HG03354 (cell line): ENCODE results near the gene OTUD6A.
"Not testable (repeated sequence)": the region's sequence is repeated elsewhere in the genome, so short reads cannot be mapped to it uniquely, and the experiment has no call there.

Experiments used
- ATAC-seq: cut with Tn5 transposase; IDR thresholded peaks from one replicate; pipeline ENCODE4 v1.9.1; 2021; ENCODE audit warnings: mild to moderate bottlenecking; ENCODE audit not compliant: unreplicated experiment, poor library complexity, severe bottlenecking

OTUD6A gene

DNA sequence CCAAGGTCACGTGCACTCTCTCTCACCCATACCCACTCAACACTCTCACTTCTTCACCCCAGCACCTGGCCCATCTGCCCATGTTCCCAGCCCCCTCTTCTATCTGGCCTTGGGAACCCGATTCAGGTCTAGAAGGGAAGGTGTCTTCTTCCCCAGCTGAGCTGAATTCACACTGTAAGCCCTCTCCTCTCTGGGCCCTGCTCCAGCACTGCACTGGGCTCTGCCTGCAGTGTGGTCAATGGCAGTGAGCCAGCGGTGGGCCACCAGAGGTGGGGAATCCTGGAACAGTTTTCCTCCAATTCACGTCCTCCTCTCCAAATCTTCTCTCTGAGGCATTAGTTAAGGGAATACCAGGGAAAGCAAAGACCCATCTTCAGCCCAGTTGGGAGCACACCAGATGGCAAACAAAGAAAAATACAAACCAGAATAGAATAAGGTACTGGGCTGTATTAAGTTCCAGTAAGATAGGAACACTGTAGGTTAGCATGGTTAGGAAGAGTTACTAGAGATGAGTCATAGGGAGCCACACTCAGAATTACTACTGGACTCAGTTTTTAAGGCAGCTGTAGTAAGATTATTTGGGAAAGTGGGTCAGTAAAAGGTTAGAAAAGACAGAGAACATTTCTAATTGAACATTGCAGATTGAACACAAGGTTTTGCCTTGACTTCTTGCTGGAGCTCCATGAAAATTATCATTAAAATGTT, 17.6 kb upstream of the OTUD6A start:
- no peak for ATAC-seq

- no peak for ATAC-seq
Observed at GRCh38 chrX:70046978-70047377, 15.3 kb upstream of the OTUD6A start.

- ATAC-seq, result no peak
Observed at GRCh38 chrX:70049406-70049805, 12.9 kb upstream of the OTUD6A start.

DNA sequence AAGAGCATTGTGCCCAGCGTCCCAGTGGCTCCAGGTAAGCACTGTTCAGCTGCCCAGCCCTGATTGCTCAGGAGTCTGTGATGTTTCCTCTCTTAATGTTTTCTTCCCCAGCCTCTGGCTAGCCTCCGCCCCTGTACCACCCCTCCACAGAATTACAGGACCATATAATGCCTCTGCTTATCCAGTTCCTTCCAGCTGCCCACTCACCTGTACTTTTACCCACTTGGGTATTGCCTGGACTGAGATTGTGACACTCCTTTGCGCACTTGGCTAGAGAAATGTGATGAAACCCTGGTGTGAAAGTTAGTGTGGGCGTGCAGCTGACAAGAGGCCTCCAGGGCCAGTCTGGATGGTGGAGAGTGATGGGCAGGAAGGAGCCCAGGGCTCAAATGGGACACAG, 12.3 kb upstream of the OTUD6A start, which contains the start of gene AWAT2:
Gene AWAT2, minus strand, starts transcription at position 14 of the 400 bp plus-strand sequence. Its CDS starts 6 bp downstream, at position 8.
- ATAC-seq, result no peak

DNA sequence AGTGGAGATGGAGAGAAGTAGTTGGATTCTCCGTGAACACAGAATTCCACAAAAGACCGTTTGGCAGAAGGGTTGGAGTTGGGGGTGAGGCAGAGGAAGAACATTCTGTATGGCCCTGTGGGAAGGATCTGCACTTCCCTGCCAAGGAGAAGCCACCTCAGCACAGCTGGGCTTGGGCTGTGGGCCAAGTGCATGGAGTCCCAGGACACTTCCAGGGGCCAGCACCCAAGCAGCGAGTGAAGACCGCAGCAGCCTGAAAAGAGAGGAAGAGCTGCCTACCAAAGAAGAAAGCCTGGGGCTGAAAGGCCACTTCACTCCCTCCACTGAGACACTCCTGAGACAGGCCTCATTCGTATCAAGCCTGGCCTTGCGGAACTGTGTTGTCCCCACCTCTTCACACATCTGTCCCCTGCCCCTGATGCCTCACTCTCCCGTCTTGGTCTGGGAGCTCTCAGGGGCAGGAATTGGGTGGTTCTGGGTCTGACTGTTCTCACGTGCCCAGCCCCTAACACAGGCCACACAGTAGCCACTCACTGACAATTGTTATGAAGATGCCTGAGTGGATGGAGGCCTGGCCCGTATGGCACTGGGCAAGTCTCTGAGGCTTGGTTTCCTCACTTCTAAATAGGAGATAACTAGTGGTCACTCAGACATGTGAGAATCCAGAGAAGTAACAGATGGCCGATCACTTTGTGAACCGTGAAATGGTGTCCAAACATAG, 9.2 kb upstream of the OTUD6A start:
- no peak for ATAC-seq

DNA sequence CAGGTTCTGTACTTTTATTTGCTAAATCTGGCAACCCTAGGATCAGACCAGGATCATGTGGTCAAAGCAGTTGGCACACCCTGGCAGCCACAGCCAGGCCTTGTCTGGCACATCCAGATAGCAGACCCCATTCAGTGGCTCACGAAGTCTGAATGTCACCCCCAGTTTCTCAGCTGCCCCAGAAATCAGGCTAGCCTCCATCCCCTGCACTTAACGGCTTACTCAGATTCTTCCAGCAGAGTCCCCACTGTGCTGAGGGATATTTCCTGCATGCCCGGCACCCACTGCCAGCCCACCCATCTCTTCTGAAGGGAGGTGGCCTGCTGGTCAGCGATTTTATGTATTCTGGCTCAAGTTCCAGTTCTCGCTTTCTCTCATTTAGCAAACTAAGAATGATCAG, 7.9 kb upstream of the OTUD6A start:
- ATAC-seq, result no peak

DNA sequence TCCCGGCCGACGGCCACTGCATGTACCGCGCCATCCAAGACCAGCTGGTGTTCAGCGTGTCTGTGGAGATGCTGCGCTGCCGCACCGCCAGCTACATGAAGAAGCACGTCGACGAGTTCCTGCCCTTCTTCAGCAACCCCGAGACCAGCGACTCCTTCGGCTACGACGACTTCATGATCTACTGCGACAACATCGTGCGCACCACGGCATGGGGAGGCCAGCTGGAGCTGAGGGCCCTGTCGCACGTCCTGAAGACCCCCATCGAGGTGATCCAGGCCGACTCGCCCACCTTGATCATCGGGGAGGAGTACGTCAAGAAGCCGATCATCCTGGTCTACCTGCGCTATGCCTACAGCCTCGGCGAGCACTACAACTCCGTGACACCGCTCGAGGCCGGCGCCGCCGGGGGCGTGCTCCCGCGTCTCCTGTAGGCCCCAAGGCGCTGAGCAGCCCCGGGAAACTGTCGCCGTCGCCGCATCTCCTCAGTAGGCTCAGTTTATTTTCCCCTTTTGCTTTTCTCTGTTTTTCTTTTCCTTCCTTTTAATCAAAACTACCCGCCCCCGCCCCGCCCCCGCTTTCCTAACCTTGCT, 799 bp downstream of the OTUD6A start:
- ATAC-seq, result no peak

GRCh38 chrX:70066646-70067045, 4.4 kb downstream of the OTUD6A start:
- ATAC-seq, result no peak

DNA sequence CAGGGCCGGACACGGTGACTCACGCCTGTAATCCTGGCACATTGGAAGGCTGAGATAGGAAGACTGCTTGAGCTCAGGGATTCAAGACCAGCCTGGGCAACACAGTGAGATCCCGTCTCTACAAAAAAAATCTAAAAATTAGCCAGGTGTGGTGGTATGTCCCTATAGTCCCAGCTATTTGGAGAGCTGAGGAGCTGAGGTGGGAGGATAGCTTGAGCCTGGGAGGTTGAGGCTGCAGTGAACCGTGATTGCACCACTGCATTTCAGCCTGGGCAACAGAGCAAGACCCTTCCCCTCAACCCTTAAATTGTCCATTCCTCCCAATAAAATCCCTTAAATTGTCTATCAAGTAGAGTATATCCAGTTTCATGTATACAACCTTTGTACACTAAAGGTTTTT, 17.0 kb downstream of the OTUD6A start:
- no peak for ATAC-seq

DNA sequence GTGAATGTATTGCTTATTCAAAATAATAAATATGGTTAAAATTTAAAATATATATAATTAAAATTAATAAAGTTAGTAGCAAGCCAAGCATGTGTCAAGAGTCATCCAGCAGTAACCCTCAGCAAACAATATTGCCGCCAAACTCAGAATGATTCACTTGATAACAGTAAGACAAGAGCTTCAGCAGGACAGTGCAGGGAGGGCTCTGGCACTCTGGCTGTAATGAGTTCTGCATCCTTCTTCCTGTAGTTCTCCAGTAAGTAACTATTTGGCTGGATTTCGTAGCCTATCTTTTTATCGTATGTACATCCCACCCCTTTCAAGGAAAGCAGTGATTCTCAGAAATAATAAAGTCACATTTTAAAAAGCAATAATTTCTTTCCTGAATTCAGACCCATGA, 17.6 kb downstream of the OTUD6A start:
- no peak for ATAC-seq

- ATAC-seq, result no peak
Observed at GRCh38 chrX:70082723-70083122, 20.5 kb downstream of the OTUD6A start.

DNA sequence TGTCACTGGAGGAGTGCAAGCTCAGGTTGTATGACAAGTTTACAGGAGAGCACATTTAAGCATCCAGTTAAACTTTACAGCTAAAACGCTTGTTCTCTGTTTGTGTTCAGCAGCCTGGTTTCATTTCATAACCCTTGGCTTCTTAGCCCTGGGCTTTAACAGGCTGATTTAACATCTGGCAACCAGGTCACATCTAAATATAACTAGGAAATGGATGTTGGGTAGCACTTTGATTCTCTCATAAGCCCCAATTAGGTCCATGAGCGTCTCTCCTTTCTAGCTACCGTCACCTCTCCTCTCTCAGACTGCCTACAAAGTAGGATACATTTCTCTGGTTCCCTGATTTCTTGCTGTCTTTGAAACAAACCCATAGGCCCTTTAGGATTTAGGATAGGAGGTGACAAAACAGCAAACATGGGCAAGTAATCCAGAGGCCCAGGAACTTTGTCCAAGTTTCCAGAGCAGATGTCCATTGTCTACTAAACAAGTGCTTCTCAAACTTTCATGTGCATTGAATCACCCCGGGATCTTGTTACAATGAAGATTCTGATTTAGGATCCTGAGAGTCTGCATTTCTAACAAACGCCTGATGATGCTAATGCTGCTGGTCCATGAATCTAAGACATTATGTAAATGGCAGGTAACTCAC, 22.5 kb downstream of the OTUD6A start:
- no peak for ATAC-seq

DNA sequence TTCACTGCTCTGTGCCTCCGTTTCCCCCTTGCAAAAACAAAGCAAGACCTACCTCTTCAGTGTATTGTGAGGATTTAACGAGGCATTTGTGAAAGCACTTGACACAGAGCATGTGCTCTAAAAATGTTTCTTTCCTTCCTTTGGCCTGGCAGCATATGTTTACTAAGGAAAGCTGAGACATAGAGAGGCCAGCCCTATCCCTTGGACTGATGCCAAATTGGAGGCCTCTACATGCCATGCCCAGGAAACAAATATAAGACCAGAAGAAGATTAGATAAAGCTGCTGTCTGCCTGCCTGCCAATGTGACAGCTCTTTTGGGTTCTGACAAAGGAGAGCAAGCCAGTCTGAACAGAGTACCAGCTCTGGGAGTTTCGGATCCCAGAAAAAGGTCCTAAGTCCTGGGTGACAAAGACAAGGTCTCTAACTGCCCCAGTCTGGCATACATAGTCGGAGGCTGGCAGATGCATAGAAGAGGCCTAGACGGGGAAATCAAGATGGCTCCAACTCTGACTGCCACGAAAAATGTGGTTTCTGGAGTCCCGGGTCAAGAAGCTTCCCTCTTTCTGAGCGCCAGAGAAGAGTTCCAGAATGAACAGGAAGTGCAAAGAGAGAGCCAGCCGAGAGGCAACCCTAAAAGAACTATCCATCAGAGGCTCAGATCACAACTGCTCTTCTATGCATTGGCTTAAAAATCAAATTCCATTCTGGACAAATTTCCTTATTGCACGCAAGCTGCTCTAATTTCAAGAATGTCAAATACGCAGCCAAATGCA, 25.8 kb downstream of the OTUD6A start:
- no peak for ATAC-seq

- ATAC-seq, result no peak
Observed at GRCh38 chrX:70088751-70089150, 26.5 kb downstream of the OTUD6A start.

- ATAC-seq, result no peak
Observed at GRCh38 chrX:70089604-70090297, 27.5 kb downstream of the OTUD6A start.

DNA sequence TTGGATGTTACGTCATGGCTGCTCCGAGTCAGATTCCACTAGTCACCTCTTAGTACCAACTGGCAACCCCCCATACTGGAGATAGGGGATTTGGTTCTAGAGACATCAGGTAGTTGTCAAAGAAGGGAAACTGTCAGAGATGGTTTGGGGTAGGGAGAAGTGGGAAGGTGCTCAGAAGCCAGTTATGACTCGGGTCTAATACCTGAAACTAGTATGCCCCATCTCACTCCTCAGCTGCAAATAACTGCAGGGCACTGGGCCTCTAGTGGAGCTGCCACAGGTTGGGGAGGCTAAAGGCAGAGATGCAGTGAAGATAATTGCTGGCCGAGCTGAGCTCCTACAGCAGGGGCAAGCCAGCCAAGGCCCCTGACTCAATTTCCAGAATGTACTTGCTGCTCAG, 30.0 kb downstream of the OTUD6A start:
- ATAC-seq, result no peak

GRCh38 chrX:70096052-70096451, 33.8 kb downstream of the OTUD6A start:
- ATAC-seq, result no peak

DNA sequence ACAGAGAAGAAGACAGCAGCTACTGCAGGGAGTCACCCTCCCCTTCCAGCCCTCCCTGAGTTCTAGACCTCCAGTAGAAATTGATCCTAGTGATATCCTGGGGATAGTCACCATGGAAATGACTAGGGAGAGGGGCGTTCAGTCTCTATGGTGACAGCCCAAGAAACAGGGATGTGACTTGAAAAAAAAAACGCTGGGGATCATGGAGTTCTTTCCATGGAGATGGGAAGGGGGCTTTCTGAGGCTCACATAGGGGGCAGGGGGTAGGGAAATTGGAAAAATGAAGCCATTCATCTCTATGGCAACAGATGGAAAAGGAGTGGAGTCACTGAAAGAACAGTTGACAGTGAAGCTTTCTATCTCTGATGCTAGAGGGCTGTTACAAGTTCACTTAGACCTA, 43.0 kb downstream of the OTUD6A start:
- ATAC-seq, result no peak

- not testable (repeated sequence) for ATAC-seq
Observed at GRCh38 chrX:70111436-70112026, 49.3 kb downstream of the OTUD6A start.
